ENCODE data around the gene ABHD11.

ABHD11 gene

DNA sequence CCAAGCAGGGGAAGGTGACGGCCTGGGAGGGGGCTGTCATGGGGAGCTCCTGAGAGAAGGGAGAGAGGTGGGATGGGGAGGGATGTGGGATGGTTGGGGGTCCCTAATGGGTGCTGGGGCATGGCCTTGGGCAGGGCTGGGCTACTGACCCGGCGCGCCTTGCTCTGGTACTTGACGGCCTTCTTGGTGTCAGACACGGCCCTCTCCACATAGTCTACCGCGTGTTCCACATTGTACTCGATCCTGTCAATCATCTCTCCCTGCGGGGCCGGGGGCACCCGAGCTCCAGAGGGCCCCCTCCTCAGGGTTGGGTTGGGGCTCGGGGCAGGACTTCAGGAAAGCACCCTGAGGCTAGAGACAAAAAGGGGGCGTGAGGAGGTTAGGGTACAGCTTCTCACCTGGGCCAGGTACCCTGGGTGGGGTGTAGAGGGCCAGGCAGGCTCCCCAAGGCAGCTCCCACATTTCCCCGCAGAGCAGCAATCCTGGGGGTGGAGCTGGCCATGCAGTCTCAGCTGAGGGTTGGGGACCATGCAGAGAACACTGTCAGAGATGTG lies 37.9 kb downstream of the ABHD11 start:
- DNase-seq, result no peak

DNA sequence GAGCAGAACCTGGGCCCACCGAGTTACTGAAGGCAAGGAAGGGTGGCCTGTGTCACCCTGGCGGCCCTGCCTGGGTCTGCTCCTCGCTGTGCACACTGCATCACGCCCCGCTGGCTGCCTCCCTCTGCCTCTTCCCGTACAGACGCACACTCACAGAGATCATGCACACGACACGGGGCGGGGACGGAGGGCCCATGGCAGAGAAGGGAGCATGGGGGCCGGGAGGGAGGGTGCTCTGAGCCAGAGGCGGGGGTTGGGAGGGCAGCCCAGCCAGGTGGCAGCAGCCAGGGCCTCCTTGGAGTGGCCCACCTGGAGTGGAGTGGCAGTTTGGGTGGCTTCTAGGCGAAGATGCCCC lies 38.6 kb downstream of the ABHD11 start:
- no peak for DNase-seq

GRCh38 chr7:73699370-73700068 lies 39.1 kb downstream of the ABHD11 start:
- DNase-seq, result no peak

GRCh38 chr7:73698410-73698809 lies 40.2 kb downstream of the ABHD11 start:
- no peak for DNase-seq

- no peak for DNase-seq
These were observed 42.2 kb downstream of the ABHD11 start for GRCh38 chr7:73696372-73696771.

- no peak for DNase-seq
These were observed 48.0 kb downstream of the ABHD11 start for GRCh38 chr7:73690646-73691045.

GRCh38 chr7:73688288-73688687 lies 50.3 kb downstream of the ABHD11 start:
- no peak for DNase-seq
